ENCODE data around the gene BASP1.

Gene BASP1

DNA sequence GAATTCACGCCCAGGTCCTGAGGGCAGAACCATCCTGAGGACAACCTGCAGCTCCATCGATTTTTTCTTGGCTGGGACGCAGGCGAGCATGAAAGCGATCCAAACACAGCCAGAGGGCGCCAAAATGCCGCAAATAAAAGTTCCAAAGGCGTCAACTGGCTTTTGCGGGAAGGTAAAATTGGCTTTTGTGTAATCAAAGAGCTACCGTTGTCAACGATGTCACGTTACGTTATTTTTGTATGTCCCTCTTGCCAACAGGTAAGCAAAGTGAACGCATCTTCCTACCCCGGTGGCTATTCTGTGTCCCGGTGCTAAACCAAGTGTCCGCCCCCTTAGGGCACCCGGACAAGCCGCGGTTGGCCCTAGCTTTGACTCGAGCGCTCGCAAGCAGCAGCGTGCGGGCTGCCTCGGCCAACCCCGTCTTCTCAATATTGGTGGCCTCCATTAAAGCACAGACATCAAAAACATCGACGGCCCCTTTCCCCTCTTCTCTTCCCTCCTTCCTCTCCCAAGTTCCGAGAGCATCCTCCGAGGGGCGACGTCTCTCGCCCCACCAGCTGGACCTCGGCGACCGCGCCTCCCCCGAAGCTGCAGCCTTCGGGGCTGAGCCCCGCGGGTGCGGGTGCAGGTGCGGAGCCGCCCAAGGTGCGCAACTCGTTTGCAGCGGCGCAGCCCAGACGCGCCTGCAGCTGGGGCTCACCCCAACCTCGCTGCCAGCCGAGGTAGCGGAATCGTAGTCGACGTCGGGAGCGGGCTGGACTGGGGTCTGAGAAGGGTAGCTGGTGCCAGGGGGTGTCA is 1.1 kb upstream of the BASP1 start:
- DNase-seq, result peak; percentile 89
- Histone ChIP-seq H3K4me2 (ENCODE audit: low read depth, low read length) (peak overlapping the region; percentile 89), H3K27ac (ENCODE audit: low read length) (peak overlapping the region; percentile 49; the same call in 1 of the 2 replicates), H3K4me3 (ENCODE audit: low read length) (peak overlapping the region; percentile 62), H3K79me2 (ENCODE audit: low read length) (peaks cover 33% of the 10 kb centered on the region), H3F3A (ENCODE audit: insufficient read depth, low read length) (peaks cover 17% of the 10 kb centered on the region), H4K20me1 (ENCODE audit: insufficient read depth, low read length) (no peaks in the 10 kb centered on the region), H3K27me3 (replicated peaks; ENCODE audit: insufficient read depth, low read length) (no peaks in the 10 kb centered on the region), H3K9me3 (replicated peaks; ENCODE audit: insufficient read depth, low read length) (no peaks in the 10 kb centered on the region), H3K4me1 (ENCODE audit: low read length) (peaks cover 6% of the 10 kb centered on the region; the same call in 1 of the 2 replicates), H3K9ac (ENCODE audit: low read length) (peak overlapping the region; percentile 19; the same call in 1 of the 2 replicates), H3K36me3 (replicated peaks; ENCODE audit: insufficient read depth, low read length) (no peaks in the 10 kb centered on the region), H2AFZ (ENCODE audit: low read length) (peak overlapping the region; percentile 93), H3K9me2 (replicated peaks; ENCODE audit: insufficient read depth, low read length) (no peaks in the 10 kb centered on the region)
- TF ChIP-seq, protein P1, sequence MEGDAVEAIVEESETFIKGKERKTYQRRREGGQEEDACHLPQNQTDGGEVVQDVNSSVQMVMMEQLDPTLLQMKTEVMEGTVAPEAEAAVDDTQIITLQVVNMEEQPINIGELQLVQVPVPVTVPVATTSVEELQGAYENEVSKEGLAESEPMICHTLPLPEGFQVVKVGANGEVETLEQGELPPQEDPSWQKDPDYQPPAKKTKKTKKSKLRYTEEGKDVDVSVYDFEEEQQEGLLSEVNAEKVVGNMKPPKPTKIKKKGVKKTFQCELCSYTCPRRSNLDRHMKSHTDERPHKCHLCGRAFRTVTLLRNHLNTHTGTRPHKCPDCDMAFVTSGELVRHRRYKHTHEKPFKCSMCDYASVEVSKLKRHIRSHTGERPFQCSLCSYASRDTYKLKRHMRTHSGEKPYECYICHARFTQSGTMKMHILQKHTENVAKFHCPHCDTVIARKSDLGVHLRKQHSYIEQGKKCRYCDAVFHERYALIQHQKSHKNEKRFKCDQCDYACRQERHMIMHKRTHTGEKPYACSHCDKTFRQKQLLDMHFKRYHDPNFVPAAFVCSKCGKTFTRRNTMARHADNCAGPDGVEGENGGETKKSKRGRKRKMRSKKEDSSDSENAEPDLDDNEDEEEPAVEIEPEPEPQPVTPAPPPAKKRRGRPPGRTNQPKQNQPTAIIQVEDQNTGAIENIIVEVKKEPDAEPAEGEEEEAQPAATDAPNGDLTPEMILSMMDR (IDR thresholded peaks at IDR 0.05; ENCODE audit: low read length), result peak; percentile 76
- TF ChIP-seq EZH2 (optimal IDR thresholded peaks at IDR 0.05; ENCODE audit: low read depth, low read length), result no peak

DNA sequence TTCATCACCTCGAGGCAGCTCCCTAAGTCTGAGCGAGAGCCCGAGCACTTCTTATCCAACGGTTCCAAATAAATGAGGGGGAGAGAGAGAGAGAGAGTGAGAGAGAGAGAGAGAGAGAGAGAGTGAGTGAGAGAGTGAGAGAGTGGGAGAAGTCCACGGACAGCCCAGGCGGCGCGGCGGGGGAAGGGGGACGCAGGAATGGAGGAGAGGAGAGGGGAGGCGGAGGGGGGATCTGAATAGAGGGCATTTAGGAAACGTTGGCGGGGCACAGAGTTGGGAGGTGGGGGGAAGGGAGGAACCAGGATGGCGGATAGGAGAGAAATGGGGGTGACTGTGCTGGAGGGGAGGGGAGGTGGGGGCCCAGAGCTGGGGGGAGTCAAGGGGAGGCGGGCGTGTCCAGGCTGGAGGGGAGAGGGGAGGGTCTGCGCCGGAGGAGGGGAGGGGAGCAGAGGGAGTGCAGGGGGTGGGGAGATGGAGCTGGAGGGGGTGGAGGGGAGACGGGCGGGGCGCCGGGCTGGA is 398 bp upstream of the BASP1 start:
- Histone ChIP-seq H3K9me2 (replicated peaks; ENCODE audit: insufficient read depth, low read length) (no peaks in the 10 kb centered on the region), H3K27ac (ENCODE audit: low read length) (peak overlapping the region; percentile 49; the same call in 1 of the 2 replicates), H2AFZ (ENCODE audit: low read length) (peak overlapping the region; percentile 93)

DNA sequence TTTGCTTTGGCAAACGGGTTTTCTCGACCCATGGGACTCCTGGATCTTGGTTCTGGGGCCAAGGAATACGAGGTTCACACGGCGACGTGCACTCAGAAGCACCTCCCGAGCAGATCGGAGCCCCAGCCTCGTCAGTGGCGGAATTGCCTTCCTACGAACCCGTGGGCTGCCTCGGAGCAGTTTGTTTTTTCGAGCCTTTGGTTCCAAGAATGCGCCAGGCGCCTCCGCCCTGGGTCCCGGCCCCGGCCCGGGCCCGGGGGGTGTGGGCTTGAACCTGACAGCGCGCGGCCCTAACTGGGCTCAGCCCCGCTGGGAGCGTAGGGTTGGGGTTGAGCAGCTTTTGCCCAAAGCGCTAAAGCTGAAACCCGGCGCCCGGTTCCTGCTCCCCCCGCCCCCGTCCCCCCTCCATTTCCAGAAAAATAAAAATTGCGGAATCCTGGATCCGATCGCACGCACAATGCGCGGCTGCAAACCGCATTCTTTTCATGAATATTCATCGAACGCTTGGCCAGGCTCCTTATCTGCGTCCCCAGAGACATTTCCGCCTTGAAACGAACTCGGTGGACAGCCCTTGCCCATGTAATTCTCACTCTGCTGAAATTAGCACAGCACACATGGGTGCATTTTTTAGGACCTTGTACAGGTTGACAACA is 1.0 kb downstream of the BASP1 start:
- H3K27ac ChIP-seq (ENCODE audit: low read length), result peak overlapping the region; percentile 54; the same call in 1 of the 2 replicates
- no peaks in the 10 kb centered on the region for H3K9me2 ChIP-seq (replicated peaks; ENCODE audit: insufficient read depth, low read length)
- no peaks in the 10 kb centered on the region for H3K36me3 ChIP-seq (replicated peaks; ENCODE audit: insufficient read depth, low read length)
- peak overlapping the region; percentile 45 for H2AFZ ChIP-seq (ENCODE audit: low read length)
- no peaks in the 10 kb centered on the region for H4K20me1 ChIP-seq (ENCODE audit: insufficient read depth, low read length)
- DNase-seq, result peak; percentile 62
- peaks cover 24% of the 10 kb centered on the region for H3K4me1 ChIP-seq (ENCODE audit: low read length)
- H3K79me2 ChIP-seq (ENCODE audit: low read length), result peaks cover 54% of the 10 kb centered on the region
- no peaks in the 10 kb centered on the region for H3K27me3 ChIP-seq (replicated peaks; ENCODE audit: insufficient read depth, low read length)
- H3K9ac ChIP-seq (ENCODE audit: low read length), result peak overlapping the region; percentile 70; the same call in 1 of the 2 replicates
- H3K9me3 ChIP-seq (replicated peaks; ENCODE audit: insufficient read depth, low read length), result no peaks in the 10 kb centered on the region
- no peak for TF ChIP-seq EZH2 (optimal IDR thresholded peaks at IDR 0.05; ENCODE audit: low read depth, low read length)
- TF ChIP-seq, protein P1 (IDR thresholded peaks at IDR 0.05; ENCODE audit: low read length), result no peak
- no peak for TF ChIP-seq EZH2phosphoT487 (IDR thresholded peaks at IDR 0.05; ENCODE audit: low read length)
- peak overlapping the region; percentile 72 for H3K4me2 ChIP-seq (ENCODE audit: low read depth, low read length)
- H3F3A ChIP-seq (ENCODE audit: insufficient read depth, low read length), result peaks cover 33% of the 10 kb centered on the region
- peak overlapping the region; percentile 87 for H3K4me3 ChIP-seq (ENCODE audit: low read length)

More for the DNA sequence above, 398 bp upstream of the BASP1 start:
- Histone ChIP-seq H3K4me2 (ENCODE audit: low read depth, low read length) (peak overlapping the region; percentile 89), H3F3A (ENCODE audit: insufficient read depth, low read length) (peaks cover 20% of the 10 kb centered on the region), H3K79me2 (ENCODE audit: low read length) (peaks cover 39% of the 10 kb centered on the region), H3K4me3 (ENCODE audit: low read length) (peak overlapping the region; percentile 62), H3K9me3 (replicated peaks; ENCODE audit: insufficient read depth, low read length) (no peaks in the 10 kb centered on the region), H3K36me3 (replicated peaks; ENCODE audit: insufficient read depth, low read length) (no peaks in the 10 kb centered on the region), H3K9ac (ENCODE audit: low read length) (peak overlapping the region; percentile 19; the same call in 1 of the 2 replicates), H3K27me3 (replicated peaks; ENCODE audit: insufficient read depth, low read length) (no peaks in the 10 kb centered on the region), H4K20me1 (ENCODE audit: insufficient read depth, low read length) (no peaks in the 10 kb centered on the region), H3K4me1 (ENCODE audit: low read length) (peaks cover 12% of the 10 kb centered on the region)
- no peak for TF ChIP-seq EZH2 (optimal IDR thresholded peaks at IDR 0.05; ENCODE audit: low read depth, low read length)
- no peak for TF ChIP-seq EZH2phosphoT487 (IDR thresholded peaks at IDR 0.05; ENCODE audit: low read length)
- TF ChIP-seq, protein P1 (IDR thresholded peaks at IDR 0.05; ENCODE audit: low read length), result no peak
- DNase-seq, result no peak
